ENCODE measurements around the gene AIP. TPM values are rescaled to one million over a fixed set of nuclear protein-coding genes. Genes with fewer than 3 reads are reported as not detected.

The AIP gene
- total and polyA plus RNA-seq, 9 of the 15 experiments (the other 6 are each of a cell fraction or from before 2014, with no cell fraction given): 5.2 to 92.5 (median 52.7) TPM

DNA sequence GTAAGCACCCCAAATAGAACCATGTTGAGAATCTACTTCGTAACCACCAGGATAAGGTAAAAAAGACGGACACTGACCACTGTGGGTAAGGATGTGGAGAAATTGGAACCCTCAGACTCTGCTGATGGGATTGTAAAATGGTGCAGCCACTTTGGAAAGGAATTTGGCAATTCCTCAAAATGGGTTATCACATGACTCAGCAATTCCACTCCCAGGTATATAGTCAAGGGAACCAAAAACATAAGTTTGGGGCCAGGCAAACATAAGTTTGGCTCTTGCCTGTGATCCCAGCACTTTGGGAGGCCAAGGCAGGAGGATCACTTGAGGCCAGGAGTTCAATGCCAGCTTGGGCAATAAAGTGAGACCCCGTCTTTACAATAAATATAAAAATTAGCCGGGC, 45.5 kb downstream of the AIP start (continued):
- TF ChIP-seq BACH1 (tag; IDR thresholded peaks at IDR 0.05) (peak; percentile 61; the same call in 1 of the 2 replicates), NFE2 (IDR thresholded peaks at IDR 0.05; ENCODE audit: low read depth) (peak; percentile 82)

DNA sequence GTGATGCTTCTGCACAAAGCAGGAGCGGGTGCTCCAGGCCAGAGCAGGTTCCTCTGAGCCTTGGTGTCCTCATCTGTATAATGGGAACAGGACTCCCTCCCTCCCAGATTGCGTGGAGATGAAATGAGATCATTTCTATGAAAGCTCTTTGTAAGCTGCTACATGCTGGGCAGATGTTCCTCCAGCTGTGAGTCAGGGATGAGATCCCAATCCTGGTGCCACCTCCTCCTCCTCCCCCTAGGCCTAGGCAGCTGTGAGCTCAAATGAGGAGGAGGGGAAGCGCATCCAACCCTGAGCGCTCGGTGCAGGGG, 47.4 kb downstream of the AIP start:
- intact Hi-C loops (cut with micrococcal nuclease): no loop called here
- Histone ChIP-seq H3K27me3 (ENCODE audit: control insufficient read depth in 2 of 2, insufficient read depth in 2 of 2, low read length in 2 of 2) (no peaks in the 10 kb centered on the region), H2AFZ (ENCODE audit: low read depth, low read length) (no peak overlapping the region), H3K4me2 (ENCODE audit: insufficient read depth, low read length) (no peak overlapping the region; the same call in 1 of the 2 replicates), H3K9ac (ENCODE audit: insufficient read depth in 1 of 2, low read depth in 2 of 2, low read length in 2 of 2) (0 out of 4 replicates have a peak overlapping the region, but pooled peaks of 1 of the 2 experiments have one; percentile 54), H3K9me1 (ENCODE audit: control insufficient read depth, insufficient read depth, low read length) (no peaks in the 10 kb centered on the region), H3K27ac (ENCODE audit: extremely low read depth, low read depth, low read length) (no peak overlapping the region), H3K9me3 (replicated peaks; ENCODE audit: control insufficient read depth, insufficient read depth, low read depth, low read length) (no peaks in the 10 kb centered on the region), H3K4me1 (replicated peaks in 1 of 2; ENCODE audit: control insufficient read depth in 2 of 2, insufficient read depth in 2 of 2, low read length in 2 of 2) (peaks cover 6 to 14% of the 10 kb centered on the region in 2 experiments; a peak in 4 of 5 replicates), H3K4me3 (no peak overlapping the region), H3K79me2 (ENCODE audit: control insufficient read depth, insufficient read depth, low read length) (no peaks in the 10 kb centered on the region), H3K36me3 (ENCODE audit: control insufficient read depth, insufficient read depth, low read length) (no peaks in the 10 kb centered on the region), H4K20me1 (replicated peaks; ENCODE audit: control insufficient read depth, insufficient read depth, low read length) (no peaks in the 10 kb centered on the region)
- WGBS (ENCODE audit: insufficient coverage, low coverage, missing lambda C conversion rate): 50% methylated on average over 2 of the region's 5 CpGs
- no TSS peak for BruUV-seq (replicated peaks)
- TF ChIP-seq BCOR (IDR thresholded peaks at IDR 0.05) (peak; percentile 86), RBM25 (IDR thresholded peaks at IDR 0.05; ENCODE audit: low read depth, low read length, severe bottlenecking) (peak; percentile 73), SMC3 (conservative IDR thresholded peaks at IDR 0.05; ENCODE audit: insufficient read depth, low read depth, low read length) (no peak), KDM1A (IDR thresholded peaks at IDR 0.05) (peak; percentile 44 to 51; a peak in 3 of 4 replicates), PHF21A (IDR thresholded peaks at IDR 0.05; ENCODE audit: borderline replicate concordance, low read depth) (no peak), CBFA2T2 (conservative IDR thresholded peaks at IDR 0.05) (peak; percentile 13; the same call in 1 of the 2 replicates), POU5F1 (IDR thresholded peaks at IDR 0.05; ENCODE audit: borderline replicate concordance, low read depth, low read length, partially characterized antibody) (no peak), CBFA2T3 (IDR thresholded peaks at IDR 0.05) (peak; percentile 18; the same call in 1 of the 2 replicates)
- ATAC-seq (no peak), FAIRE-seq (no peak), DNase-seq (ENCODE audit: extremely low read depth in 1 of 4, low spot score in 3 of 4) (peak in 1 of 4 experiments; percentile 6)
- POLR2A ChIA-PET: interaction anchor here (1.0 to 1.1 kb wide), 2 partner anchors 10 to 11 kb away, joined by 3 to 7 read pairs; no protein-coding TSS in a partner anchor
- CTCF ChIA-PET (ENCODE audit: low intra/inter-chr PET ratio): no interaction called here
- in situ Hi-C loops (cut with MboI): loop anchor here (25.0 kb wide), 1 partner anchor 1157 kb away; the partner anchor contains the start of gene GAL

Measured in K562 (cell line).